ENCODE data around the gene CCL20.

Gene CCL20

DNA sequence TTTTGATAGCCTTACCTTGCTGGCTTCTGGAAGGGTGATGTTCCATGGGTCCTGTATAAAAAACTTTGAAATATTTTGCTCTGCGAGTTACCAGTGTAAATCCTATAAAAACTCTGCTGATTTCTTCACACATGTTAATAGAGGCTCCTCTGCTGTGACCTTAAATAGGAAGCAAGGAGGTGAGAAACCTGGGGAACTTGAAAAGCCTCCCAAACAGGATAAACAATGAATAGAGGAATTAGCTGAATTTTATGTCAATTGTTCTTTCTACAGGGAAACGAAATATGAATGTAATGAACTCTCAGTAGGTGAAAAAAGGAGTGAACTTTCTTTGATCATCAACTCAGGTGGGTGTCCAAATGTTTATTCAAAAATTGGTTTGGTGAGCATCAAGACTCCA lies 10.8 kb upstream of the CCL20 start:
- FAIRE-seq (no peak), DNase-seq (ENCODE audit: low spot score) (no peak)

DNA sequence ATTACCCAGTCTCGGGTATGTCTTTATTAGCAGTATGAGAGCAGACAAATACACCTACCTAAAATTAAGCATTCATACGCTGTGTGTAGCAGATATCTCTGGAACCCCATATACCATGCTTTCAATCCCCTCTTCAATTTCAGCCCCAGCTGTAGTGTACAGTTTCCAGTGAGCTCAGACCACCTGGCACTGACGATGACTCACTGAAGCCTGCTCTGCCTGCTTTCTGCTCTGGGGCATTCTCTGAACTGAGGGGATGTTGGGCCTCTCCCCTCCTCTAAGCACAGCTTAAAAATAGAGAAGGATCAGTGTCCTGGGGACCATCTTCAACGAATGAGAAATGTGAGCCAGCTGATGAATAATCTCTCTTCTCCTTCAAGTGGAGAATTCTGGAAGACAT lies 8.7 kb upstream of the CCL20 start:
- FAIRE-seq (no peak), DNase-seq (ENCODE audit: low spot score) (no peak)

- DNase-seq (ENCODE audit: low spot score) (no peak), FAIRE-seq (no peak)
These were observed 8.1 kb upstream of the CCL20 start for GRCh38 chr2:227805578-227805977.

DNA sequence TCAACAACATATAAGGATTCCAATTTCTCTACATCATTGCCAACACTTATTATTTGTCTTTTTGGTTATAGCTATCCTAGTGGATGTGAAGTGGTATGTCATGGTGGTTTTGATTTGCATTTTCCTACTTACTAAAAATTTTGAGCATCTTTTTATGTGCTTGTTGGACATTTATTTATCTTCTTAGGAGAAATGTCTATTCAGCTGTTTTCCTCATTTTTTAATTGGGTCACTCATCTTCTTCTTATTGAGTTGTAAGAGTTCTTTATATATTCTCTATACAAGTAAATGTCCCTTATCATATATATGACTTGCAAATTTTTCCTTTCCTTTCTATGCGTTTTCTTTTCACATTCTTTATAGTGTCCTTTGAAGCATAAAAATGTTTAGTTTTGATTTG lies 4.7 kb upstream of the CCL20 start:
- FAIRE-seq (no peak), DNase-seq (ENCODE audit: low spot score) (no peak)

DNA sequence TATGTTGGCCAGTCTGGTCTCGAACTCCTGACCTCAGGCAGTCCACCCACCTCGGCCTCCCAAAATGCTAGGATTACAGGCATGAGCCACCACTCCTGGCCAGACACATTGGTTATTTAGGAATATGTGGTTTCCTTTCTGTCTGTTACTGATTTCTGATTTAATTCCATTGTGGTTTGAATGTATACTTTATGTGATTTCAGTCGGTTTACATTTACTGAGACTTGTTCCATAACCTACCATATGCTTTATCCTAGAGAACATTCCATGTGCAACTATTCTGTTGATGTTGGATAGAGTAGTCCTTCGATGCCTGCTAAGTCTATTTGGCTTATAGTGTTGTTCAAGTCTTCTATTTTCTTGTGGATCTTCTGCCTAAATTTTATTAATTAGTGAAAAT lies 1.6 kb upstream of the CCL20 start:
- FAIRE-seq (no peak), DNase-seq (ENCODE audit: low spot score) (no peak)

GRCh38 chr2:227813229-227813561 lies 447 bp upstream of the CCL20 start:
- DNase-seq (ENCODE audit: low spot score), result no peak
- FAIRE-seq, result no peak

- FAIRE-seq (no peak), DNase-seq (ENCODE audit: low spot score) (no peak)
These were observed 1.4 kb downstream of the CCL20 start for GRCh38 chr2:227815066-227815465.

- DNase-seq (ENCODE audit: low spot score) (no peak), FAIRE-seq (no peak)
These were observed 3.1 kb downstream of the CCL20 start for GRCh38 chr2:227816507-227817294.

GRCh38 chr2:227817336-227817735 lies 3.7 kb downstream of the CCL20 start:
- no peak for DNase-seq (ENCODE audit: low spot score)
- no peak for FAIRE-seq

GRCh38 chr2:227817850-227818674 lies 4.4 kb downstream of the CCL20 start:
- peak; percentile 100 for DNase-seq (ENCODE audit: low spot score)
- peak; percentile 99 for FAIRE-seq

- no peak for DNase-seq (ENCODE audit: low spot score)
- no peak for FAIRE-seq
These were observed 5.2 kb downstream of the CCL20 start for GRCh38 chr2:227818675-227819397.

DNA sequence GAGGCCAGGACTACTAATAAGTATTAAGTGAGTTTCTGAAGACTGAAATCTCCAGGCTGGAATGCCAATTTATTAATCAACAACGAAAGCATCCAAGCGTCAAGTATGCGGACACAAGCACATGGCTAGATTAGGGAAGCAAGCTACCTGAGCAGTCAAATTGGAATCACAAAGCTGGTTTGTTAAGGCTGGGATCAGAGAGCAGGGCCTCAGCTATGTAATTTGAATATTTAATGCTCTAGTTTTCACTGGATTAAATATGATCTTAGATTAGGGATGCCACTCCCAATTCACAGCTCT lies 5.7 kb downstream of the CCL20 start:
- FAIRE-seq (peak; percentile 85), DNase-seq (ENCODE audit: low spot score) (peak; percentile 70)

DNA sequence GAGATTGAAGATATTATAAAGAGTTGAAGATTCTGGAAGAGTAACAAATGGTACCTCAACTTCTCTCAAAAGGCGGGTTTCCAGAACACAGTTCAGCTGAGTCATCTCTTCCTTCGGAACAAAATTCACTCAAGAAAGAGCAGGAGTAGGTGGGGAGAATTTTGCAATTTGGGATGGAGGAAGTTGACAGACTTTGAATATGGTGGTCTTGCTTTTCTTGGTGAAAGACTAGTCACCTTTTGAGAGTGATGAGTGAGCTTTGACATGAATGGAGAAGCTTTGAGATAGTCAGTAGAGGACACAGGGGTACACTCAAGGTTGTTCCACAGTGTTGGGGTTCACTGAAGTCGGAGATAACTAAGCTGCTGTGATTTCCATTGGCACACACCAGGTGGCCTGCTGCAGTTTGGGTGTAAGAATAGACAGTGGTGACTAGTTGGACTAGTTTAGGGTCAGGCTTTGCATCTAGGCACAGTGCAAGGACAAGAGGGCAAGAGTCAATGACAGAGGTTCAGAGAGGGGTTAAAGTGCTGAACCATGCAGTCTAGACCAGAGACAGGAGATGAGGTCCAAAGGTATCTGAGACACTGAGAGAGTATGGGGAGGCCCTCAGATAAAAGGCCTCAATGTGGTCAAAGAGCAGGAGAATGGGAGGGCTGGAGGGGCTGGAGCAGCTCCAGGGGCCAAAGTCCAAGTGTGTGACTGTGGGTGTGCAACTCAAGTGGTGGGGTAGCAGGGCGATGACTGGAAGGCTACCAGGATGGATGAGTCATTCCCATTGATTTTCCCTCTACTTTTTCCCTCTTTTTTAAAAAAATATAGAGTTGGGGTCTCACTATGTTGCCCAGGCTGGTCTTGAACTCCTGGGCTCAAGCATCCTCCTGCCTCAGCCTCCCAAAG lies 7.7 kb downstream of the CCL20 start:
- peak; percentile 90 for FAIRE-seq

DNA sequence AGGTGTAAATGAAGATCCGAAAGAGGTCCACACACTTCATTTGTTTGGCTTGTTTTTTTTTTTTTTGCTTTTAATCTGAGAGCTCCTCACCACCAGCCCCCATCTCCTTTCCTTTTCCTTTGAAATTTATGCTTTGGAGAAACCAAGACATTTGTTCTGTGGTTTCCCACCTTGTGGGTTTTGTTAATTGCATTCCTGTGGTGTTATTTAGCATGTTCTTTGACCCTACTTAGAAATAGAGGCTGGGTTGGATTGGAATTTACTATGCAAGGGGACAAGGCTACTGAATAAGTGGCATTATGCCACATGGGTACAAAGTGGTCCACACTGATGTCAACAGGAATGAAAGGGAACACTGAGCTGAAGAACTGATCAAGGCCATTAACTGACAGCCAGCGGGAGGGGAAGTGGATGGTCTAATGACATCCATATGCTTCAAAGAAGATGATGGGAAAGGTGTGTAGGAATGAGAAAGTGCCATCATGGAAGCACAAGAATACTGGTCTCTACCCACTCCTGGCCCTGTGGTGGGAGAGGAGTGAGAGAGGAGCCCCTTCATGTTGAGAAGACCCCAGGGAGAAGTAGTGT lies 8.9 kb downstream of the CCL20 start:
- DNase-seq (ENCODE audit: low spot score), result peak; percentile 79
- FAIRE-seq, result peak; percentile 96

More for the DNA sequence above, 7.7 kb downstream of the CCL20 start:
- DNase-seq (ENCODE audit: low spot score), result peak; percentile 83

GRCh38 chr2:227823922-227824321 lies 10.3 kb downstream of the CCL20 start:
- no peak for FAIRE-seq

GRCh38 chr2:227824711-227825110 lies 11.1 kb downstream of the CCL20 start:
- FAIRE-seq (no peak), DNase-seq (ENCODE audit: low spot score) (no peak)

More at GRCh38 chr2:227823922-227824321, 10.3 kb downstream of the CCL20 start:
- DNase-seq (ENCODE audit: low spot score), result no peak

GRCh38 chr2:227826019-227826521 lies 12.4 kb downstream of the CCL20 start:
- DNase-seq (ENCODE audit: low spot score), result no peak
- no peak for FAIRE-seq

DNA sequence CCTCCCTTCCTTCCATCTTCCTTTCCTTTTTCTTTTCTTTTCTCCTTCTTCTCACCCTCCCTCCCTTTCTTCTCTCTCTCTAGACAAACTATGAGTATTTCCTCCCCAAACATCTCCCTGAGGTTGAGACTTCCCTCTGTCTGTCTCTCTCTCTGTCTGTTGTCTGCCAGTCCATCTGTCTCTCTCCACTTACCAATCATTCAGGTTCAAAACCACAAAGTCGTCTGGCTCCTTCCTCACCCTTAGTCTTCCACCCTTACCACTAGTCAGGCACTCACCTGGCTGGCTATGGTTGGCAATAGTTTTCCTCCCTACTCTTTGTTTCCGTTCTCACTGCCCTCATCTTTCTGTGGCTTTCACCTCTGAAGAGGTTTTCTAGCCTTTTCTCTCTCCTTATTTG lies 12.9 kb downstream of the CCL20 start:
- no peak for FAIRE-seq

DNA sequence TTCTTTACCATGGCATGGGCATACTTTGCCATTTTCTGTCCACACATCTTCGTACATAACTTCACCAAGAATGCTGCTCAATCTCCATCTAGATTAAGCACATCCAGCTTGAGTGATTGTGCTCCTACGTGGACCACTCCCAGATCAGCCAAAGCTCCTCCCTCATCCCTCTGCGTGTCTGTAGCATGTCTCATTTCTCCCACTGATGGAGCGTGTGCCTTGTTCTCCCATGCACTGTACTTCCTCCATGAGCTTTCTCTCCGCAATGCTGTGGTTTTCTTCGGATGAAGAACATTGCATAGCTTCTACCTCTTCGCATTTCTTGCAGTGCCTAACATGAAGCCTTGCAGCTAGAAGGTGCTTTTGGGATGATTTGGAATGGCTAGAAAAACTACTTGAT lies 13.5 kb downstream of the CCL20 start:
- no peak for FAIRE-seq
- DNase-seq (ENCODE audit: low spot score), result no peak

More for the DNA sequence above, 12.9 kb downstream of the CCL20 start:
- DNase-seq (ENCODE audit: low spot score), result no peak

- FAIRE-seq, result no peak
- DNase-seq (ENCODE audit: low spot score), result no peak
These were observed 14.9 kb downstream of the CCL20 start for GRCh38 chr2:227828477-227828912.

- DNase-seq (ENCODE audit: low spot score), result no peak
- no peak for FAIRE-seq
These were observed 15.7 kb downstream of the CCL20 start for GRCh38 chr2:227829337-227829736.
